ENCODE data around the gene TIGD4. TPM values are rescaled to one million over a fixed set of nuclear protein-coding genes. Genes with fewer than 3 reads are reported as not detected.

TIGD4 gene
- total RNA-seq, 1 experiment from 2014 or later, result 2.0 TPM

GRCh38 chr4:152723236-152723635, 56.3 kb downstream of the TIGD4 start:
- Histone ChIP-seq H4K91ac (ENCODE audit: insufficient read length, low read depth, low read length) (no peak overlapping the region), H2BK15ac (ENCODE audit: low read depth, low read length) (no peak overlapping the region), H4K20me1 (ENCODE audit: control insufficient read depth, insufficient read depth, insufficient read length) (no peaks in the 10 kb centered on the region), H3K4me2 (ENCODE audit: insufficient read depth, insufficient read length, low read length) (no peak overlapping the region), H3K56ac (ENCODE audit: insufficient read length, low read depth, low read length) (no peak overlapping the region), H2AK5ac (ENCODE audit: insufficient read length, low read length) (no peak overlapping the region), H2BK12ac (ENCODE audit: insufficient read length, low read depth, low read length) (no peak overlapping the region), H3K27ac (ENCODE audit: insufficient read length, low read depth, low read length) (no peak overlapping the region), H3T11ph (ENCODE audit: low read length) (no peak overlapping the region), H3K9ac (ENCODE audit: extremely low read depth, insufficient read length, low read length) (no peak overlapping the region), H3K14ac (ENCODE audit: insufficient read depth, low read length) (no peak overlapping the region), H2BK5ac (ENCODE audit: insufficient read length, low read length) (no peak overlapping the region), H2BK20ac (ENCODE audit: low read depth, low read length, poor library complexity, severe bottlenecking) (no peak overlapping the region), H3K18ac (ENCODE audit: insufficient read length, low read depth, low read length) (no peak overlapping the region), H2BK120ac (ENCODE audit: low read depth, low read length, poor library complexity, severe bottlenecking) (no peak overlapping the region), H2AFZ (ENCODE audit: low read length) (no peak overlapping the region), H3K23ac (ENCODE audit: insufficient read length, low read depth, low read length) (no peak overlapping the region), H3K79me1 (ENCODE audit: insufficient read depth, low read depth, low read length, poor library complexity, severe bottlenecking) (no peaks in the 10 kb centered on the region), H3K79me2 (ENCODE audit: insufficient read depth, low read length) (no peaks in the 10 kb centered on the region), H4K8ac (replicated peaks; ENCODE audit: insufficient read length, low read depth, low read length) (no peak overlapping the region), H4K5ac (ENCODE audit: insufficient read length, low read depth, low read length) (no peak overlapping the region), H3K9me3 (ENCODE audit: control insufficient read depth, low read depth, low read length) (no peaks in the 10 kb centered on the region), H3K23me2 (ENCODE audit: insufficient read length, low read depth, low read length, poor library complexity, severe bottlenecking) (no peaks in the 10 kb centered on the region), H3K27me3 (ENCODE audit: insufficient read depth, low read length) (no peaks in the 10 kb centered on the region), H3K4me1 (ENCODE audit: insufficient read depth, low read length) (no peaks in the 10 kb centered on the region), H3K4ac (ENCODE audit: low read depth, low read length) (no peak overlapping the region)
- Mint-ChIP-seq H3K4me1 (peaks cover 17 to 23% of the 10 kb centered on the region in 2 experiments), H3K4me3 (no peak overlapping the region), H3K27me3 (ENCODE audit: low read depth) (peaks cover 2% of the 10 kb centered on the region; the same call in 1 of the 2 replicates), H3K27ac (no peak overlapping the region), H3K9me3 (no peaks in the 10 kb centered on the region), H3K36me3 (ENCODE audit: insufficient read depth in 1 of 3, low read depth in 3 of 3) (no peaks in the 10 kb centered on the region; a peak in 1 of 7 replicates)
- TF ChIP-seq CTCF (conservative IDR thresholded peaks at IDR 0.05), result no peak
- DNase-seq, result no peak
- no CpG with 5 or more reads among the region's 3 CpGs for WGBS (ENCODE audit: extremely low coverage, insufficient read length, low lambda C conversion rate)

Measured in H9 (cell line).